WTC11 (cell line): Measurements from ENCODE around the gene SDHAF4. TPM values are rescaled to one million over a fixed set of nuclear protein-coding genes. Genes with fewer than 3 reads are reported as not detected.

Experiments used
- ATAC-seq: fragments of 200-7000 bp; cut with Tn5 transposase; 2 replicates; pipeline ENCODE4 v1.10.0; 2021; ENCODE audit warnings: mild to moderate bottlenecking, moderate library complexity
- CTCF ChIA-PET: fragments of 300-600 bp; sonication (Branson Sonifier 250); formaldehyde crosslinking; loops from one replicate; lab custom pipeline; 2021; ENCODE audit warnings: antibody characterized with exemption; lab: Charles Lee
- POLR2A ChIA-PET: fragments of 350-600 bp; sonication (Branson Sonifier 250); formaldehyde crosslinking; loops from one replicate; lab custom pipeline; 2021; ENCODE audit warnings: antibody characterized with exemption; lab: Charles Lee
- DNase-seq: peaks from one replicate; pipeline ENCODE4 v3.0.0; 2021; ENCODE audit warnings: low spot score
- H3K27ac Mint-ChIP-seq: 2 replicates; pipeline ENCODE4 v1.8.0; 2021; ENCODE audit warnings: mixed read lengths
- H3K27me3 Mint-ChIP-seq: 2 replicates; pipeline ENCODE4 v1.8.0; 2021; ENCODE audit warnings: low read depth, mild to moderate bottlenecking, moderate library complexity, mixed read lengths
- H3K36me3 Mint-ChIP-seq: 2 replicates; pipeline ENCODE4 v1.8.0; 2021; ENCODE audit warnings: mixed read lengths
- H3K4me1 Mint-ChIP-seq: 2 replicates; pipeline ENCODE4 v1.8.0; 2022; ENCODE audit warnings: mixed read lengths
- H3K4me3 Mint-ChIP-seq: 2 replicates; pipeline ENCODE4 v1.8.0; 2021; ENCODE audit warnings: mild to moderate bottlenecking, moderate library complexity, mixed read lengths
- H3K9me3 Mint-ChIP-seq: 2 replicates; pipeline ENCODE4 v1.8.0; 2021; ENCODE audit warnings: mixed read lengths
- ATF1 ChIP-seq: sonication (generic); formaldehyde crosslinking; IDR thresholded peaks from 2 replicates; pipeline ENCODE4 v1.8.1; 2023; ENCODE audit warnings: mild to moderate bottlenecking, moderate library complexity, missing genetic modification reagents
- ATF6 ChIP-seq: sonication (generic); formaldehyde crosslinking; IDR thresholded peaks from 2 replicates; pipeline ENCODE4 v1.8.1; 2023; ENCODE audit warnings: mild to moderate bottlenecking, missing genetic modification reagents
- CREM ChIP-seq: sonication (generic); formaldehyde crosslinking; IDR thresholded peaks from 2 replicates; pipeline ENCODE4 v1.8.1; 2022; ENCODE audit warnings: mild to moderate bottlenecking, missing genetic modification reagents, moderate library complexity
- ESRRA ChIP-seq: sonication (generic); formaldehyde crosslinking; IDR thresholded peaks from 2 replicates; pipeline ENCODE4 v1.8.1; 2022; ENCODE audit warnings: mild to moderate bottlenecking, missing genetic modification reagents, borderline replicate concordance
- FOXP4 ChIP-seq: sonication (generic); formaldehyde crosslinking; IDR thresholded peaks from 2 replicates; pipeline ENCODE4 v1.8.0; 2022; ENCODE audit warnings: mild to moderate bottlenecking, missing genetic modification reagents
- GRHL2 ChIP-seq: fragments of 250-450 bp; sonication (Bioruptor Pico); IDR thresholded peaks from 2 replicates; pipeline ENCODE4 v1.8.0; 2022; ENCODE audit warnings: mild to moderate bottlenecking, moderate library complexity; ENCODE audit not compliant: insufficient replicate concordance, severe bottlenecking
- HMGA2 ChIP-seq: fragments of 250-450 bp; sonication (Bioruptor Pico); IDR thresholded peaks from 2 replicates; pipeline ENCODE4 v1.4.0; 2021; ENCODE audit warnings: mild to moderate bottlenecking, moderate library complexity
- IRF2 ChIP-seq: sonication (generic); formaldehyde crosslinking; IDR thresholded peaks from 2 replicates; pipeline ENCODE4 v1.8.0; 2022; ENCODE audit warnings: low read depth, missing genetic modification reagents, borderline replicate concordance
- NFATC4 ChIP-seq: fragments of 250-450 bp; sonication (Bioruptor Pico); IDR thresholded peaks from 2 replicates; pipeline ENCODE4 v1.9.0; 2021; ENCODE audit warnings: mild to moderate bottlenecking
- NR2C2 ChIP-seq: sonication (generic); formaldehyde crosslinking; IDR thresholded peaks from 2 replicates; pipeline ENCODE4 v1.8.0; 2022; ENCODE audit warnings: mild to moderate bottlenecking, missing genetic modification reagents
- RELA ChIP-seq: sonication (generic); formaldehyde crosslinking; IDR thresholded peaks from 2 replicates; pipeline ENCODE4 v1.8.1; 2022; ENCODE audit warnings: missing genetic modification reagents, mild to moderate bottlenecking, borderline replicate concordance
- SP1 ChIP-seq: sonication (generic); formaldehyde crosslinking; conservative IDR thresholded peaks from 2 replicates; pipeline ENCODE4 v1.8.1; 2022; ENCODE audit warnings: missing genetic modification reagents
- TCF7 ChIP-seq: sonication (generic); formaldehyde crosslinking; IDR thresholded peaks from 2 replicates; pipeline ENCODE4 v1.8.0; 2022; ENCODE audit warnings: mild to moderate bottlenecking, low read depth, missing genetic modification reagents, moderate library complexity
- TEAD1 ChIP-seq: sonication (generic); formaldehyde crosslinking; IDR thresholded peaks from 2 replicates; pipeline ENCODE4 v1.8.0; 2022; ENCODE audit warnings: mild to moderate bottlenecking, missing genetic modification reagents
- TEAD4 ChIP-seq: sonication (generic); formaldehyde crosslinking; IDR thresholded peaks from 2 replicates; pipeline ENCODE4 v1.8.0; 2022; ENCODE audit warnings: mild to moderate bottlenecking, missing genetic modification reagents
- USF2 ChIP-seq: sonication (generic); formaldehyde crosslinking; IDR thresholded peaks from 2 replicates; pipeline ENCODE4 v1.8.1; 2023; ENCODE audit warnings: mild to moderate bottlenecking, missing genetic modification reagents, moderate library complexity
- ZNF121 ChIP-seq: sonication (generic); formaldehyde crosslinking; IDR thresholded peaks from 2 replicates; pipeline ENCODE4 v1.8.0; 2023; ENCODE audit warnings: missing genetic modification reagents
- ZNF219 ChIP-seq: sonication (generic); formaldehyde crosslinking; IDR thresholded peaks from 2 replicates; pipeline ENCODE4 v1.8.0; 2023; ENCODE audit warnings: missing genetic modification reagents, mild to moderate bottlenecking, borderline replicate concordance
- ZNF317 ChIP-seq: sonication (generic); formaldehyde crosslinking; IDR thresholded peaks from 2 replicates; pipeline ENCODE4 v1.8.1; 2023; ENCODE audit warnings: low read depth, mild to moderate bottlenecking, moderate library complexity, missing genetic modification reagents, borderline replicate concordance
- ZNF423 ChIP-seq: fragments of 250-450 bp; sonication (Bioruptor Pico); IDR thresholded peaks from 2 replicates; pipeline ENCODE4 v2.1.2; 2022; ENCODE audit warnings: mild to moderate bottlenecking, moderate library complexity
- total RNA-seq: library from RNA; stranded (reverse); gene quantifications from 3 replicates; pipeline ENCODE4 v1.2.3, GENCODE V29; 2021
- TF ChIP-seq, protein P1 (sequence below): sonication (generic); formaldehyde crosslinking; IDR thresholded peaks from 2 replicates; pipeline ENCODE4 v1.8.1; 2022; ENCODE audit warnings: missing genetic modification reagents, borderline replicate concordance
- TF ChIP-seq, protein P2 (sequence below): sonication (generic); formaldehyde crosslinking; IDR thresholded peaks from 2 replicates; pipeline ENCODE4 v1.8.1; 2022; ENCODE audit warnings: low read depth, missing genetic modification reagents, borderline replicate concordance
- TF ChIP-seq, protein P3 (sequence below): sonication (generic); formaldehyde crosslinking; conservative IDR thresholded peaks from 2 replicates; pipeline ENCODE4 v1.8.1; 2022; ENCODE audit warnings: mild to moderate bottlenecking, missing genetic modification reagents
- TF ChIP-seq, protein P4 (sequence below): fragments of 250-450 bp; sonication (Bioruptor Pico); conservative IDR thresholded peaks from 2 replicates; pipeline ENCODE4 v1.9.0; 2021; ENCODE audit warnings: mild to moderate bottlenecking

The SDHAF4 gene
- total RNA-seq, 1 experiment from 2014 or later = 23.1 TPM

DNA sequence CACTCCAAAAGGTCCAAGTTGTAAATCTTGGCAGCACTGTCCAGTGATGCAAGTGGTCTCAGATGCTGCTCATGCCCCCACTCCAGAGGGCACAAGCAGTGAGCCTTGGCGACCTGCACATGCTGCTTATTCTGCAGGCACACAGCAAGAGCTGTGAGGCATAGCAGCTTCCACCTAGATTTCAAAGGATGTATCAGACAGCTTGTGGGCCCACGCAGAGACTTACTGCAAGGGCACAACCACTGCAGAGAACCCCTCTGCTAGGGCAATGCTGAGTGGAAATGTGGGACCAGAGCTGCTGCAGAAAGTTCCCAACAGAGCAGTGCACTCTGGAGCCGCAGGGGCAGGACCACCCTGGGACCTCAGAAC lies 26.4 kb downstream of the SDHAF4 start (continued):
- TF ChIP-seq ZNF121 (no peak), SP1 (CRISPR knock-in tag) (no peak), ESRRA (CRISPR knock-in tag) (no peak), ZNF317 (CRISPR knock-in tag) (no peak), HMGA2 (CRISPR knock-in tag) (no peak), TEAD1 (CRISPR knock-in tag) (no peak)
- TF ChIP-seq, protein P1, sequence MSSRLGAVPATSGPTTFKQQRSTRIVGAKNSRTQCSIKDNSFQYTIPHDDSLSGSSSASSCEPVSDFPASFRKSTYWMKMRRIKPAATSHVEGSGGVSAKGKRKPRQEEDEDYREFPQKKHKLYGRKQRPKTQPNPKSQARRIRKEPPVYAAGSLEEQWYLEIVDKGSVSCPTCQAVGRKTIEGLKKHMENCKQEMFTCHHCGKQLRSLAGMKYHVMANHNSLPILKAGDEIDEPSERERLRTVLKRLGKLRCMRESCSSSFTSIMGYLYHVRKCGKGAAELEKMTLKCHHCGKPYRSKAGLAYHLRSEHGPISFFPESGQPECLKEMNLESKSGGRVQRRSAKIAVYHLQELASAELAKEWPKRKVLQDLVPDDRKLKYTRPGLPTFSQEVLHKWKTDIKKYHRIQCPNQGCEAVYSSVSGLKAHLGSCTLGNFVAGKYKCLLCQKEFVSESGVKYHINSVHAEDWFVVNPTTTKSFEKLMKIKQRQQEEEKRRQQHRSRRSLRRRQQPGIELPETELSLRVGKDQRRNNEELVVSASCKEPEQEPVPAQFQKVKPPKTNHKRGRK = no peak
- TF ChIP-seq, all 79 proteins: peak for 0

DNA sequence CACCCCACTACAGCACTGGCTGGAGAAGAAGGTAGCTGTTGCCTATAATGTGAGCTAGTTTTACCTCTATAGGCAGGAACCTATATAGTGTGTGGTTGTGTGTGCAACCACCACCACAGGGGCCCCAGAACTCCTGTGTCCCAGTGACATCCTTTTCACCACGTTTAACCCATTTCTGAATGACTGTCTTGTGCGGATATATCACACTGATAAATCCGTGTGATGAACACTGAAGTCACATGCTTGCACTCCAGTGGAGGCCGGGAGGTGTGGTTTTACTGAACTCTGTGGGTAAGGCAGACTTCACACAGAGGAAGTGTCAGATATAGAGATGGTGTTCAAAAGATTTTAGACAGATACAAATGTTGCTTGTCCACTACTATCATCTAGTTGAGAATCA lies 32.5 kb downstream of the SDHAF4 start:
- H3K4me3 Mint-ChIP-seq = no peak overlapping the region
- CTCF ChIA-PET = interaction anchor here (1.1 kb wide), 1 partner anchor 32 kb away, joined by 3 read pairs; the partner anchor contains the start of gene SDHAF4
- ATAC-seq (no peak), DNase-seq (no peak)
- peaks cover 12% of the 10 kb centered on the region for H3K9me3 Mint-ChIP-seq
- POLR2A ChIA-PET = no interaction called here
- H3K27me3 Mint-ChIP-seq = no peaks in the 10 kb centered on the region
- H3K4me1 Mint-ChIP-seq = peaks cover 27% of the 10 kb centered on the region
- TF ChIP-seq TCF7 (CRISPR knock-in tag) (no peak), TEAD4 (CRISPR knock-in tag) (no peak), IRF2 (CRISPR knock-in tag) (no peak), GRHL2 (CRISPR knock-in tag) (no peak), USF2 (CRISPR knock-in tag) (no peak), NFATC4 (CRISPR knock-in tag) (no peak), NR2C2 (no peak), ESRRA (CRISPR knock-in tag) (no peak), ZNF423 (CRISPR knock-in tag) (no peak), TEAD1 (CRISPR knock-in tag) (no peak)
- TF ChIP-seq, protein P2, sequence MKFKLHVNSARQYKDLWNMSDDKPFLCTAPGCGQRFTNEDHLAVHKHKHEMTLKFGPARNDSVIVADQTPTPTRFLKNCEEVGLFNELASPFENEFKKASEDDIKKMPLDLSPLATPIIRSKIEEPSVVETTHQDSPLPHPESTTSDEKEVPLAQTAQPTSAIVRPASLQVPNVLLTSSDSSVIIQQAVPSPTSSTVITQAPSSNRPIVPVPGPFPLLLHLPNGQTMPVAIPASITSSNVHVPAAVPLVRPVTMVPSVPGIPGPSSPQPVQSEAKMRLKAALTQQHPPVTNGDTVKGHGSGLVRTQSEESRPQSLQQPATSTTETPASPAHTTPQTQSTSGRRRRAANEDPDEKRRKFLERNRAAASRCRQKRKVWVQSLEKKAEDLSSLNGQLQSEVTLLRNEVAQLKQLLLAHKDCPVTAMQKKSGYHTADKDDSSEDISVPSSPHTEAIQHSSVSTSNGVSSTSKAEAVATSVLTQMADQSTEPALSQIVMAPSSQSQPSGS (CRISPR knock-in tag) = no peak
- TF ChIP-seq, protein P3, sequence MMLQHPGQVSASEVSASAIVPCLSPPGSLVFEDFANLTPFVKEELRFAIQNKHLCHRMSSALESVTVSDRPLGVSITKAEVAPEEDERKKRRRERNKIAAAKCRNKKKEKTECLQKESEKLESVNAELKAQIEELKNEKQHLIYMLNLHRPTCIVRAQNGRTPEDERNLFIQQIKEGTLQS (CRISPR knock-in tag) = no peak
- TF ChIP-seq, all 79 proteins: peak for 0
- Mint-ChIP-seq H3K27ac (no peak overlapping the region), H3K36me3 (peaks cover 15% of the 10 kb centered on the region)

- Mint-ChIP-seq H3K4me3 (peak overlapping the region; percentile 3; the same call in 1 of the 2 replicates), H3K9me3 (peaks cover 23% of the 10 kb centered on the region), H3K36me3 (peaks cover 24% of the 10 kb centered on the region), H3K4me1 (peaks cover 27% of the 10 kb centered on the region), H3K27ac (peak overlapping the region; percentile 51), H3K27me3 (no peaks in the 10 kb centered on the region; the same call in 1 of the 2 replicates)
- ATAC-seq (peak; percentile 94), DNase-seq (no peak)
- ChIA-PET CTCF (interaction anchor here (0.7 to 0.8 kb wide), 2 partner anchors 80 to 283 kb away, joined by 3 to 4 read pairs; no protein-coding TSS in a partner anchor), POLR2A (no interaction called here)
- TF ChIP-seq ATF1 (CRISPR knock-in tag) = no peak
- TF ChIP-seq ZNF423 (CRISPR knock-in tag) = no peak
- TF ChIP-seq, protein P4, sequence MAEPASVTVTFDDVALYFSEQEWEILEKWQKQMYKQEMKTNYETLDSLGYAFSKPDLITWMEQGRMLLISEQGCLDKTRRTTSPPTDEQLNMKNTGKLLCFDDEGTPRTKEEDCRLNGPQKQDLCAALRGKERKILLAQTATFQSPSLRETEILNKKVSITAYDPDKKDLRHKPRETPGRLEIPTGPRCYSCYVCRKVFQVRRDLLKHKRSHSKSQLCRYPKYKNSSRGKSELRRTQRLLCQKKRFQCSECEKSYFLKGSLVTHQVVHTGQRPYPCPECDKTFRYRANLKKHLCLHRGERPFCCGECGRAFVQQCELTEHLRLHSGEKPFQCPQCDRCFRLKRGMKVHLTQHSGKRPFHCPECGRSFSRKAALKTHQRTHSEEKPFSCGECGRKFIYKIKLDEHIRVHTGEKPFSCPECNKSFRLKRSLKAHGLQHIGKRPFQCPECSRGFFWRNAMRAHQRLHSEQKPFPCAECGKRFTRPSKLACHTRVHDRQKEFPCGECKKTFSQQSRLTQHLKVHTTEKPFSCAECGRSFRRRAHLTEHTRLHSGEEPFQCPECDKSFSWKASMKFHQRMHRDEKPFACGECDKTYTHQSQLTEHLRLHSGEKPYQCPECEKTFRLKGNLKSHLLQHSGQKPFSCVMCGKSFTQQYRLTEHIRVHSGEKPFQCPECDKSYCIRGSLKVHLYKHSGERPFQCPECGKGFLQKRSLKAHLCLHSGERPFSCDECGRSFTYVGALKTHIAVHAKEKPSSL (CRISPR knock-in tag) = no peak
- TF ChIP-seq ATF6 (CRISPR knock-in tag) = no peak
- TF ChIP-seq TEAD4 (CRISPR knock-in tag) = no peak
- TF ChIP-seq ZNF219 (CRISPR knock-in tag) = no peak
- no peak for TF ChIP-seq SP1 (CRISPR knock-in tag)
- no peak for TF ChIP-seq CREM (CRISPR knock-in tag)
- TF ChIP-seq RELA = no peak
- no peak for TF ChIP-seq FOXP4 (CRISPR knock-in tag)
These were observed 34.3 kb downstream of the SDHAF4 start for GRCh38 chr6:70601014-70601413.
